Measurements from ENCODE around the gene ARCN1.

Gene ARCN1

DNA sequence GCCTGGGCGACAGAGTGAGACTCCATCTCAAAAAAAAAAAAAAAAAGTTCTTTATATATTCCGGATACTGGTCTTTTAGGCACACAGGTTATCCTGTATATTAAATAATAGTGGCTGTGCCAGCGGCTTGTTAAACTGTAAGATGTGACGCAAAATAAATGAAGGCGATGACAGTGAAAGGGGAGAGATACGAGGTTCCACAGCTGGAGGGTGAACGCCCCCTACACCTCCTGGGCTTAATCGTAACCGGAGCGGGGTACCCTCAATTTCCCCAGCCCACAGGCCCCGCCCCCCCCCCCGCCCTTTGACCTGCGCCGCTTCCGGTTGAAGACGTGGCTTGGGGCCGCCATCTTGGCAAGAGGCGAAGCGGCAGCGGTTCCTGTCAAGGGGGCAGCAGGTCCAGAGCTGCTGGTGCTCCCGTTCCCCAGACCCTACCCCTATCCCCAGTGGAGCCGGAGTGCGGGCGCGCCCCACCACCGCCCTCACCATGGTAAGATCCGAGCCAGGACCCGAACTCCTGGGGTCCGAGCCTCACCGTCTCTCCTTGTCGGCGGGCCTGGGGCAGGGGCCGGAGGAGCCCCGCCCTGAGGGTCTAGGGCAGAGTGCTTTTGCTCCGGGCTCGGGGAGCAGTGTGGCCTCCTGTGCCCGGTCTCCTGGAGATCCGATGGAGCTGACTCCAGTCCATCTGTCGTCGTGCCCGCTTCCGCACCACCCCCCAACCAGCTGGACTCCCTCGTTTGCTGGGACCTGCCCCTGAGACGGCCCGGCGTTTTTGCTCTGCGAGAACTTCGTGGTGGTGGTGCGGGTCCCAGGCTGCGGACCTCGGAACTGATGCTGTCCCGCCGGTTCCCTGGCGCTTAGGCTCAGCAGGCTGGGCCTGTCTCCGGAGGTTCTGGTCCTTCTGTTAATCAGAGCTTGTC lies at the start of gene ARCN1:
ARCN1 (plus strand) TSS at position 349 of the 920 bp plus-strand sequence; CDS start at position 488, 139 bp downstream.
- peak; percentile 41 to 68 for DNase-seq (ENCODE audit: low read depth in 2 of 2, low spot score in 1 of 2)

DNA sequence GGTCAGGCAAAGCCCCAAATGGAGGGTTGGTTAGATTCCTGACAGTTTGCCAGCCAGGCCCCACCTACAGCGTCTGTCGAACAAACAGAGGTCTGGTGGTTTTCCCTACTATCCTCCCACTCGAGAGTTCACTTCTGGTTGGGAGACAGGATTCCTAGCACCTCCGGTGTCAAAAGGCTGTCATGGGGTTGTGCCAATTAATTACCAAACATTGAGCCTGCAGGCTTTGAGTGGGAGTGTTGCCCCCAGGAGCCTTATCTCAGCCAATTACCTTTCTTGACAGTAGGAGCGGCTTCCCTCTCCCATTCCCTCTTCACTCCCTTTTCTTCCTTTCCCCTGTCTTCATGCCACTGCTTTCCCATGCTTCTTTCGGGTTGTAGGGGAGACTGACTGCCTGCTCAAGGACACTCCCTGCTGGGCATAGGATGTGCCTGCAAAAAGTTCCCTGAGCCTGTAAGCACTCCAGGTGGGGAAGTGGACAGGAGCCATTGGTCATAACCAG lies 49.6 kb upstream of the ARCN1 start:
- DNase-seq (ENCODE audit: low read depth in 2 of 2, low spot score in 1 of 2), result no peak

DNA sequence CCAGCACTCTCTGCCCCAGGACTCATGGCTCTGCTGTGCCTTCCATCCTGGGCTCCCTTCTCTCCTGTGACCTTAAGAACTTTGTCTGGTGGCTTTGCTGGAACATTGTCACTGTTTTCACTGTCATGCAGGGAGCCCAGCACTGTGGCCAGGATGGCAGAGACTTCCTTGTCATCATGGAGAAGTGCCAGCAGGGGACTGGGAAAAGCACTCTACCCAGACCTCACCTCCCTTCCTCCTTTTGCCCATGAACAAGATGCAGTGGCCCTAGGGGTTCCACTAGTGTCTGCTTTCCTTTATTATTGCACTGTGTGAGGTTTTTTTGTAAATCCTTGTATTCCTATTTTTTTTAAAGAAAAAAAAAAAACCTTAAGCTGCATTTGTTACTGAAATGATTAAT lies 47.9 kb upstream of the ARCN1 start:
- DNase-seq (ENCODE audit: low read depth in 2 of 2, low spot score in 1 of 2), result no peak

DNA sequence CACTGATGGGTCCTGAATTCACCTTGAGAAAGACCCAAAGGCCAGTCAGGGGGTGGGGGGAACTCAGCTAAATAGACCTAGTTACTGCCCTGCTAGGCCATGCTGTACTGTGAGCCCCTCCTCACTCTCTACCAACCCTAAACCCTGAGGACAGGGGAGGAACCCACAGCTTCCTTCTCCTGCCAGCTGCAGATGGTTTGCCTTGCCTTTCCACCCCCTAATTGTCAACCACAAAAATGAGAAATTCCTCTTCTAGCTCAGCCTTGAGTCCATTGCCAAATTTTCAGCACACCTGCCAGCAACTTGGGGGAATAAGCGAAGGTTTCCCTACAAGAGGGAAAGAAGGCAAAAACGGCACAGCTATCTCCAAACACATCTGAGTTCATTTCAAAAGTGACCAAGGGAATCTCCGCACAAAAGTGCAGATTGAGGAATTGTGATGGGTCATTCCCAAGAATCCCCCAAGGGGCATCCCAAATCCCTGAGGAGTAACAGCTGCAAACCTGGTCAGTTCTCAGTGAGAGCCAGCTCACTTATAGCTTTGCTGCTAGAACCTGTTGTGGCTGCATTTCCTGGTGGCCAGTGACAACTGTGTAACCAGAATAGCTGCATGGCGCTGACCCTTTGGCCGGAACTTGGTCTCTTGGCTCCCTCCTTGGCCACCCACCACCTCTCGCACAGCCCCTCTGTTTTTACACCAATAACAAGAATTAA lies 47.3 kb upstream of the ARCN1 start:
- DNase-seq (ENCODE audit: low read depth in 2 of 2, low spot score in 1 of 2), result no peak

DNA sequence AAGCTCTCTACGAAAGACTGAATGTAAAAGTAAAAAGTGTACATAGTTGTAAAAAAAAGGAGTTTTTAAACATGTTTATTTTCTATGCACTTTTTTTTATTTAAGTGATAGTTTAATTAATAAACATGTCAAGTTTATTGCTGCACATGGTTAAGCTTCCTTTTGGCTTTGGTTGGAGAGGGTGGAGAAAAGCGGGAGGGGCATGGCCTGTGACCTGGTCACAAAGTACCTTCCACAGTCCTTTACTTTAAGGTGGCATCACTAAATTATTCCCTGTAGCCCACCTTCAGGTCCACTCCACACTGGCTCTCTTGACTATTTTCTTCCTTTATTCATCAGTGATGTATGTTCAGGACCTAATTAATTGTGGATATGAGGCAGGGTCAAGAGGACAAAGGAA lies 45.5 kb upstream of the ARCN1 start:
- DNase-seq (ENCODE audit: low read depth in 2 of 2, low spot score in 1 of 2), result no peak

DNA sequence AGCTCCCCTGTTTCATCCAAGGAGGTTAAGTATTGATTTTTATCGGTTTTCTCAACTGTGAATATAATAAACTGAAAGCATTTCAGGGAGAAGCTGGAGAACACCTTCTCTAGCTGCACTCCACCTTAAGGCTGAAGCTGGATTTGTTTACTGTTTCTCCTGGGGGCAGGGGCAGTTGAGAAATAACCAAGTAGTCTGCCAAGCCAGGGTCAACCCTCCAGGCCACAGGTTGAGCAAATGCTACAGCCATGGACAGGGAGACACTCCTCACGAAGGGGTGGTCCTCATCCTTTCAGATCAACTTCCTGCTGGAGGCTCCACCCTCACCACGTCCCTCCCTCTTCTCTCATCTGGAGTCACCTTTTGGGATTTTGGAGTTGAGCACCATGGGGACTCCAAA lies 45.1 kb upstream of the ARCN1 start, which contains the start of gene TTC36:
TTC36 (plus strand) TSS at position 366 of the 400 bp plus-strand sequence; CDS start at position 387, 21 bp downstream.
- DNase-seq (ENCODE audit: low read depth in 2 of 2, low spot score in 1 of 2), result no peak

DNA sequence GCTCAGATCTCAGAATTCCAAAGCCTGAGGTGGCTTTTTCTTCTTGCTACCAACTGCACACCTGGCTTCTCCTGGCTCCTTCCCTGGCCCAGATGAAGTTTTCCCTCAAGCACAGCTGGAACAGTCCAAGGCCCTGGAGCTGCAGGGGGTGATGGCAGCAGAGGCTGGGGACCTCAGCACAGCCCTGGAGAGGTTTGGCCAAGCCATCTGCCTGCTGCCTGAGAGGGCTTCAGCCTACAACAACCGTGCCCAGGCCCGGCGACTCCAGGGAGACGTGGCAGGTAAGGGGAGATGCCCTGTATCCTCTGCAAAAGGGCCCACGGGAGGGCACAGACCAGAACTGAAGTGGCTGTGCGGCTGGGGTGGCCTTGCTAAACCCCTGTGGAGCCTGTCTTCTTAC lies 43.7 kb upstream of the ARCN1 start:
- DNase-seq (ENCODE audit: low read depth in 2 of 2, low spot score in 1 of 2), result no peak

DNA sequence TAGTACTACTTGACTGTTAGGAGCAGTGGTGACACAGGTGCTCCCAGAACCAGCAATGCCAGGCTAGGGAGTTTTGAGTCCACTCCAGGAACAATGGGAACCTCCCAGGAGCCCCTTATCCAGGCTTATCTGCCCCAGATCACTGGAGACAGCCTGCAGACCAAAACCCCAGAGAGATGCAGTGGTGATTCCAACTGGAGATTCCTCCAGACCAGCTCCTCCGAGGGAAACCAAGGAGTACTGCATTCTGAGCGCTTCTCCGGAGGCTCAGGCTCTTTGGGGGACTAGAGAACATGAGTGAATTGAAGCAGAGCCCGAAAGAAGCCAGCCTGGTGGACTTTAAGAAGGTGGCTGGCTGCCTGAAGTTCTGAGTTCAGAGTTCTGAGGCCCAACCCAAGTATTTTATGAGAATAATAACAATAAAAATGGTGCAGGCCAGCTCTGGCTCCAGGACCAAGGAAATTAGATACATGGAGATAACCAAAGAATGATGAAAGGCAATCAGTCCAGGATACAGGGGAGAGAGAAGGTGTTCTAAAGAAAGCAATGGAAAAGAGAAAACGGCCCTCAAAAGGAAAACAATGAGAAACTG lies 42.5 kb upstream of the ARCN1 start:
- no peak for DNase-seq (ENCODE audit: low read depth in 2 of 2, low spot score in 1 of 2)

DNA sequence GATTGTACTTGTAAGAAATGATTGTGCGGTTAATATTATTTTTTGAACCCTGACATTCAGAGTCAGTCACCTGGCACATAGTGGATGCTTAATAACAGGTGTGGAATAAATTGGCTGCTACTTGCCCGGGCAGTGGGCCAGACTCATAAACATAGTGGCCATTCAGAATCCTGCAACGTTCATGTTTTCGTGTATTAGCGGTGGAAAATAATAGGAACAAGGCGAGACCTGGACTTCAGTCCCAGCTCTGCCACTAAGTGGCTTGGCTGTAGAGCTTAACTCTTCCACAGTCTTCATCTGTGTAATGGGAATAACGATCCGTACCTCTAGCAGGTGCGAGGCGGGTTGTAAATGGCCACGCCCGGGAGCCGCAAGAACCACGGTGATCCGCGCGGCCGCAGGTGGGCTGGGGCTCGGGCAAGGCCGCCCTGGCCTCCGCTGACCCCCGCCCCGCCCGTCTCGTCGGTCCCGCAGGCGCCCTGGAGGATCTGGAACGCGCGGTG lies 42.0 kb upstream of the ARCN1 start:
- no peak for DNase-seq (ENCODE audit: low read depth in 2 of 2, low spot score in 1 of 2)

DNA sequence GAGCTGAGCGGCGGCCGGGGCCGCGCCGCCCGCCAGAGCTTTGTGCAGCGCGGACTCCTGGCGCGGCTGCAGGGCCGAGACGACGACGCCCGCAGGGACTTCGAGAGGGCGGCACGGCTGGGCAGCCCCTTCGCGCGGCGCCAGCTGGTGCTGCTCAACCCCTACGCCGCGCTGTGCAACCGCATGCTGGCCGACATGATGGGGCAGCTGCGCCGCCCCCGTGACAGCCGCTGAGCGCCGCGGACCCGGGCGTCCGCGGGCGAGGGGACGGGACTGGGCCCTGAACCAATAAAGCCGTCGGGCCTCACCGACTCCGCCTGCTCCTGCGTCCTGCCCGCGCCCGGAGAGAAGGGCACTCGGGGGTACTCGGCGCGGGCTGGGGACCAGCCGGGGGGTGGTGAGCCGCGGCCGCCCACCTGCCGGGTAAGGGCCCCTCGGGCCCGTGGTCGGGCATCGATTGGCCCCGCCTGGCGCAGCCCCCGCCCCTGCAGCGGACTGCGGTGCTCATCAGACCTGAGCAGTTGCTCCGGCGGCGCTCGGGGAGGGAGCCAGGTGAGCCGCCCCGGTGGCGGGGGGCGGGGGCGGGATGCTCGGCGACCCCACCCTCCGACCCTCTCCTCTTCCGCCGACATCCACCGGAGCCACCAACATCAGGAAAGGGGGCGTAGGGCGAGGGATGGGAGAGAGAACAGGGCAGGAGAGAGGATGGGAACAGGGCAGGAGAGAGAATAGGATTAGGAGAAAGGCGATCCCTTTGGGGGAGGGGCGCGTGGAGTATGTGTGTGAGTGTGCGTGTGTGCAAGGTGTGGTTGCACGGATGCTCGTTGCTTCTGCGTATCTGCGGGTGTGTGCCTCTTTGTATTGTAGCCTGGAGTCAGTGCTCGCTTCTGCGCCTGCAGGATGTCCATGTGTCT lies 41.3 kb upstream of the ARCN1 start, which contains the start of gene TMEM25:
TMEM25 (plus strand) TSS at position 510 of the 914 bp plus-strand sequence. CDS start 610 bp downstream, outside the sequence.
- DNase-seq (ENCODE audit: low read depth in 2 of 2, low spot score in 1 of 2), result peak; percentile 41 to 58

DNA sequence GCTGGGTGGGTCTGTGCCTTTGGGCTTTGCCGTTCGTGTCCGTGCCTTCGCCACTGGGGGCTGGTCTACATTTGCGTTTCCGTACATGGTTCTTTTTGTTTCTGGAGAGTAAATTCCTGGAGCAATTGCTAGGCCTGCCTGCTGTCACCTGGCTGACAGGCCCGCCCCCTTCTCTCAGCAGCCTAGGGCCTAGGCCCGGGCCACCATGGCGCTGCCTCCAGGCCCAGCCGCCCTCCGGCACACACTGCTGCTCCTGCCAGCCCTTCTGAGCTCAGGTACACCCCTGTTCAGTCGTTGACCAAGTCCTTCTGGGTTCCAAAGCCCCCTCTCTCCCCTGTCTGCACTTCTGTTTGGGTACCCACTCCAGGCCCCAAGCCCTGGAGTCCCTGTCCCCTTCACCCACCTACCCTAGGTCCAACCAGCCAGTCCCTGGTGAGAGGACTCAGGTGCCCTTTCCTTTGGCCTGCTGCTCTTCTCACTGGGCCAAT lies 40.6 kb upstream of the ARCN1 start:
- no peak for DNase-seq (ENCODE audit: low read depth in 2 of 2, low spot score in 1 of 2)

DNA sequence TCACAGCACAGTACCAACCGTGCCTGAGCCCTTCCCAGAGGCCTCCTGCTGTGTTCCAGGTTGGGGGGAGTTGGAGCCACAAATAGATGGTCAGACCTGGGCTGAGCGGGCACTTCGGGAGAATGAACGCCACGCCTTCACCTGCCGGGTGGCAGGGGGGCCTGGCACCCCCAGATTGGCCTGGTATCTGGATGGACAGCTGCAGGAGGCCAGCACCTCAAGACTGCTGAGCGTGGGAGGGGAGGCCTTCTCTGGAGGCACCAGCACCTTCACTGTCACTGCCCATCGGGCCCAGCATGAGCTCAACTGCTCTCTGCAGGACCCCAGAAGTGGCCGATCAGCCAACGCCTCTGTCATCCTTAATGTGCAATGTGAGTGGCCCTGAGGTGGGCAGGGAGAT lies 40.1 kb upstream of the ARCN1 start:
- DNase-seq (ENCODE audit: low read depth in 2 of 2, low spot score in 1 of 2), result no peak

DNA sequence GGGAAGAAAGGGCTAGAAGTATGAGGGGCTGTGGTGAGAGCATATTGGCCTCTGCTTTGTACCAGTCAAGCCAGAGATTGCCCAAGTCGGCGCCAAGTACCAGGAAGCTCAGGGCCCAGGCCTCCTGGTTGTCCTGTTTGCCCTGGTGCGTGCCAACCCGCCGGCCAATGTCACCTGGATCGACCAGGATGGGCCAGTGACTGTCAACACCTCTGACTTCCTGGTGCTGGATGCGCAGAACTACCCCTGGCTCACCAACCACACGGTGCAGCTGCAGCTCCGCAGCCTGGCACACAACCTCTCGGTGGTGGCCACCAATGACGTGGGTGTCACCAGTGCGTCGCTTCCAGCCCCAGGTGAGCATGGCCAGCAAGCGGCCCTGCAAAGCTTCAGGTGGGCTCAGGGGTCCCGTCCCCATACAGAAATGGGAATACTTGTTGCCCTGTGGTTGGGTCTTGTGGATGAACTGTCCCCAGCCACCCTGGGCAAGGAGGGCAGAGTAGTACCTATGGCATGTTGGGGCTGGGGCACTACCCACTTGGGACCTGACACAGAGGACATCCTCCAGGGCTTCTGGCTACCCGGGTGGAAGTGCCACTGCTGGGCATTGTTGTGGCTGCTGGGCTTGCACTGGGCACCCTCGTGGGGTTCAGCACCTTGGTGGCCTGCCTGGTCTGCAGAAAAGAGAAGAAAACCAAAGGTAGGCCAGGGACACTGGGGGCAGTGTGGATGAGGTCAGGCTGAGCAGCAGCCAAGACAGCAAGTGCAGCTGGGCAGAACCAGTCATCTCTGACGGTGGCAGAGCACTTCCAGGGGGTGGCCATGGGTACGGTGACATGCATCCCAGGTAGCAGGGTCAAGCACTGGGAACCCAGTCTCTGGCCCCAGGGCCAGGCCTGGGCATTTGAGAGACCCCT lies 39.1 kb upstream of the ARCN1 start:
- DNase-seq (ENCODE audit: low read depth in 2 of 2, low spot score in 1 of 2), result no peak

DNA sequence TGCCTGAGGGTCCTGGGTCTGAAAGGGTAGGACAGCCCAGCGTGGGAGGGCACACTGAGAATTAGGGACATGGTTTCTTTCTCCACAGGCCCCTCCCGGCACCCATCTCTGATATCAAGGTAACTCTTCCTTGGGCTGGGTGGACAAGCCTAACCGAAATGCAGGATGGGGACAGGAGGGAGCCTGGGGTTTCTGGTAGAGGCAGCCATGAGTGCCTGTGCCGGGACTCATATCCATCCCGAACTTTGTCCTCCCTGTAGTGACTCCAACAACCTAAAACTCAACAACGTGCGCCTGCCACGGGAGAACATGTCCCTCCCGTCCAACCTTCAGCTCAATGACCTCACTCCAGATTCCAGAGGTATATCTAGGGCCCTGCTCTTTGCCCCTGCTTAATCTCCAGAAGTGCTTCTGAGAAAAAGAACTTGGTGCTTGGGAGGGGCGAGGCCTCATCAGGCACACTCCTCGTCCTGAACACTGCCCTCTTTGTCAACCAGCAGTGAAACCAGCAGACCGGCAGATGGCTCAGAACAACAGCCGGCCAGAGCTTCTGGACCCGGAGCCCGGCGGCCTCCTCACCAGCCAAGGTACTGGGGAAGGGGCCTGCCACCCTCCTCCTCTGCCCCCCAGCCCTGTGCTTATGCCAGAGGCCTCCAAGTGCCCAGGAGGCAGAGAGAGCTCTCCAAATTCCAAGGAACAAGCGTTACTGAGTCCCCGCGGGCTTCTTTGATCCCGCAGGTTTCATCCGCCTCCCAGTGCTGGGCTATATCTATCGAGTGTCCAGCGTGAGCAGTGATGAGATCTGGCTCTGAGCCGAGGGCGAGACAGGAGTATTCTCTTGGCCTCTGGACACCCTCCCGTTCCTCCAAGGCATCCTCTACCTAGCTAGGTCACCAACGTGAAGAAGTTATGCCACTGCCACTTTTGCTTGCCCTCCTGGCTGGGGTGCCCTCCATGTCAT lies 38.2 kb upstream of the ARCN1 start:
- no peak for DNase-seq (ENCODE audit: low read depth in 2 of 2, low spot score in 1 of 2)

DNA sequence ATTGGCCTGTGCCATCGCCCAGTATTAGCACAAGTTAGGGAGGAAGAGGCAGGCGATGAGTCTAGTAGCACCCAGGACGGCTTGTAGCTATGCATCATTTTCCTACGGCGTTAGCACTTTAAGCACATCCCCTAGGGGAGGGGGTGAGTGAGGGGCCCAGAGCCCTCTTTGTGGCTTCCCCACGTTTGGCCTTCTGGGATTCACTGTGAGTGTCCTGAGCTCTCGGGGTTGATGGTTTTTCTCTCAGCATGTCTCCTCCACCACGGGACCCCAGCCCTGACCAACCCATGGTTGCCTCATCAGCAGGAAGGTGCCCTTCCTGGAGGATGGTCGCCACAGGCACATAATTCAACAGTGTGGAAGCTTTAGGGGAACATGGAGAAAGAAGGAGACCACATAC lies 36.9 kb upstream of the ARCN1 start:
- no peak for DNase-seq (ENCODE audit: low read depth in 2 of 2, low spot score in 1 of 2)

DNA sequence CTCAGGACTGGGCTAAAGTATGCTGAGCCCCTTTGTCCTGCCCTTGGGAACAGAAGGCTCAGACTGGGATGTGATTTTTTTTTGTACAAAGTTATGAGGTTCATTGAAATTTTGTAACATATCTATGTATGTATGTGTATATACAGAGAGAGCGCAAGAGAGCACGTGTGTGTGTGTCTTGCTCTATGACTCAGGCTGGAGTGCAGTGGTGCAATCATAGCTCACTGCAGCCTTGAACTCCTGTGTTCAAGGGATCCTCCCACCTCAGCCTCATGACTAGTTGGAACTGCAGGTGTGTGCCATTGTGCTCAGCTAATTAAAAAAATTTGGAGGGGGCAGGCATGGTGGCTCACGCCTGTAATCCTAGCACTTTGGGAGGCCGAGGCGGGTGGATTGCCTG lies 35.5 kb upstream of the ARCN1 start:
- no peak for DNase-seq (ENCODE audit: low read depth in 2 of 2, low spot score in 1 of 2)

DNA sequence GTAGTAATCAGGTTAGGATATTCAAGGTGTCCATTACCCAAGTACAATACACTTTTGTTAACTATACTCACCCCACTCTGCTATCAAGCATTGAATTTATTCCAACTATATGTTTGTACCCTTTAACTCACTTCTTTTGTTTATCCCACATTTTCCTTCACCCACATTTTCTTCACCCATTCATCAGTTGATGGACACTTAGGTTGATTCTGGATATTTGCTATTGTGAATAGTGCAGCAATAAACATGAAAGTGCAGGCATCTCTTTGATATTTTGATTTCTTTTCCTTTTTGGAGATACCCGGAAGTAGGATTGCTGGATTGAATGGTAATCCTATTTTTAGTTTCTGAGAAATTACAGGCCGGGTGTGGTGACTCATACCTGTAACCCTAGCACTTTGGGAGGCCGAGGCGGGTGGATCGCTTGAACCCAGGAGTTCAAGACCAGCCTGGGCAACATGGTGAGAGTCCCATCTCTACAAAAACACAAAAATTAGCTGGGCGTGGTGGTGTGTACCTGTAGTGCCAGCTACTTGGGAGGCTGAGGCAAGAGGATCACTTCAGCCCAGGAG lies 34.7 kb upstream of the ARCN1 start:
- no peak for DNase-seq (ENCODE audit: low read depth in 2 of 2, low spot score in 1 of 2)
